GM12878 (cell line): Measurements from ENCODE around the gene FOXP1. TPM values are rescaled to one million over a fixed set of nuclear protein-coding genes. Genes with fewer than 3 reads are reported as not detected.

Source experiments
- ATAC-seq: fragments of 200-7000 bp; cut with Tn5 transposase; 3 replicates; pipeline ENCODE4 v1.9.1; 2020; ENCODE audit warnings: mild to moderate bottlenecking, moderate library complexity
- BruUV-seq: library from RNA; stranded (reverse); fragments of 400-500 nt; replicated peaks from 2 replicates; lab custom pipeline; 2021; lab: Mats Ljungman, UMichigan
- CTCF ChIA-PET: fragments of 300-600 bp; sonication (Branson Sonifier 250); formaldehyde crosslinking; extraction: SDS; loops from one replicate; lab custom pipeline; 2021; ENCODE audit warnings: inconsistent platforms; lab: Yijun Ruan, JAX
- POLR2A ChIA-PET: fragments of 350-600 bp; formaldehyde crosslinking; extraction: SDS; loops from one replicate; lab custom pipeline; 2021; ENCODE audit warnings: inconsistent platforms; lab: Charles Lee
- RAD21 ChIA-PET: fragments of 300-600 bp; sonication (Branson Sonifier 250); formaldehyde crosslinking; loops from one replicate; lab custom pipeline; 2023; ENCODE audit warnings: antibody characterized with exemption; ENCODE audit not compliant: unreplicated experiment; lab: Charles Lee
- SMC1A ChIA-PET: fragments of 300-600 bp; sonication (Branson Sonifier 250); formaldehyde crosslinking; loops from one replicate; lab custom pipeline; 2023; ENCODE audit not compliant: unreplicated experiment, uncharacterized antibody; lab: Charles Lee
- DNase-seq: peaks from one replicate; pipeline ENCODE4 v3.0.0-alpha.2; 2011; ENCODE audit warnings: low read depth, low spot score
- FAIRE-seq: peaks from 3 replicates; lab custom pipeline; 2011; peaks lifted over from hg19 to GRCh38; lab: Jason Lieb, UNC
- H2AFZ ChIP-seq: 2 replicates; pipeline ENCODE4 v1.6.0; 2011; ENCODE audit warnings: low read depth, low read length, control low read depth; ENCODE audit not compliant: control insufficient read depth
- H3K27ac ChIP-seq: 2 replicates; pipeline ENCODE4 v1.5.1; 2011; ENCODE audit warnings: control low read depth; ENCODE audit not compliant: control insufficient read depth, insufficient read depth
- H3K27me3 ChIP-seq, 2 experiments: replicated peaks in 1 of 2; 2 replicates each; pipeline versions ENCODE4 v1.6.0 to v1.6.1; 2011; ENCODE audit warnings: low read length in 1 of 2; ENCODE audit not compliant: control insufficient read depth in 2 of 2, insufficient read depth in 2 of 2
- H3K36me3 ChIP-seq, 2 experiments: 2 replicates each; pipeline ENCODE4 v1.5.1; 2011; ENCODE audit warnings: low read length in 1 of 2; ENCODE audit not compliant: control insufficient read depth in 2 of 2, insufficient read depth in 2 of 2
- H3K4me1 ChIP-seq: 2 replicates; pipeline ENCODE4 v1.6.1; 2011; ENCODE audit warnings: mild to moderate bottlenecking, low read length, moderate library complexity, mixed read lengths; ENCODE audit not compliant: control insufficient read depth, insufficient read depth
- H3K4me2 ChIP-seq: 2 replicates; pipeline ENCODE4 v1.6.0; 2011; ENCODE audit warnings: control low read depth; ENCODE audit not compliant: control insufficient read depth, insufficient read depth
- H3K4me3 ChIP-seq: fragments of 200-600 bp; sonication (generic); 2 replicates; pipeline ENCODE4 v1.5.1; 2016
- H3K79me2 ChIP-seq: 2 replicates; pipeline ENCODE4 v1.6.0; 2011; ENCODE audit warnings: low read length; ENCODE audit not compliant: control insufficient read depth, insufficient read depth
- H3K9ac ChIP-seq: 2 replicates; pipeline ENCODE4 v1.8.0; 2011; ENCODE audit warnings: low read length, control low read depth, mixed read lengths; ENCODE audit not compliant: control insufficient read depth, insufficient read depth
- H3K9me3 ChIP-seq: replicated peaks from 3 replicates; pipeline ENCODE4 v1.5.1; 2011; ENCODE audit warnings: mild to moderate bottlenecking, low read length; ENCODE audit not compliant: control insufficient read depth, insufficient read depth
- H4K20me1 ChIP-seq: 2 replicates; pipeline ENCODE4 v1.6.0; 2011; ENCODE audit not compliant: control insufficient read depth, insufficient read depth
- E4F1 ChIP-seq: fragments of 450-650 bp; IDR thresholded peaks from 2 replicates; pipeline ENCODE4 v1.6.1; 2018; ENCODE audit warnings: borderline replicate concordance, mild to moderate bottlenecking; ENCODE audit not compliant: partially characterized antibody
- ESRRA ChIP-seq: IDR thresholded peaks from 2 replicates; pipeline ENCODE4 v1.6.1; 2012; ENCODE audit warnings: mild to moderate bottlenecking, low read length, improper control_type of control experiment
- EZH2 ChIP-seq: IDR thresholded peaks from 2 replicates; pipeline ENCODE4 v1.6.1; 2012; ENCODE audit warnings: low read depth, mild to moderate bottlenecking, control low read depth, inconsistent platforms, low read length, borderline replicate concordance; ENCODE audit not compliant: control insufficient read depth
- NFIC ChIP-seq: IDR thresholded peaks from 2 replicates; pipeline ENCODE4 v1.6.1; 2012; ENCODE audit warnings: low read depth, mild to moderate bottlenecking, inconsistent platforms, low read length, moderate library complexity
- NR2F1 ChIP-seq: fragments of 450-650 bp; conservative IDR thresholded peaks from 2 replicates; pipeline ENCODE4 v1.6.1; 2017; ENCODE audit warnings: mild to moderate bottlenecking
- NRF1 ChIP-seq: conservative IDR thresholded peaks from 2 replicates; pipeline ENCODE4 v1.6.1; 2011; ENCODE audit warnings: mild to moderate bottlenecking, low read depth, low read length, improper control_type of control experiment
- PBX3 ChIP-seq: IDR thresholded peaks from 2 replicates; pipeline ENCODE4 v1.6.1; 2011; ENCODE audit warnings: mild to moderate bottlenecking, low read depth, low read length, moderate library complexity; ENCODE audit not compliant: insufficient replicate concordance
- REST ChIP-seq: IDR thresholded peaks from 2 replicates; pipeline ENCODE4 v1.6.1; 2012; ENCODE audit warnings: mild to moderate bottlenecking, low read depth, low read length
- RFX5 ChIP-seq: IDR thresholded peaks from 2 replicates; pipeline ENCODE4 v1.6.1; 2011; ENCODE audit warnings: low read depth, low read length, improper control_type of control experiment
- SP1 ChIP-seq: IDR thresholded peaks from one replicate; pipeline ENCODE4 v1.6.1; 2011; ENCODE audit warnings: low read depth, low read length
- WRNIP1 ChIP-seq: IDR thresholded peaks from 2 replicates; pipeline ENCODE4 v1.6.1; 2011; ENCODE audit warnings: low read depth, low read length, improper control_type of control experiment, borderline replicate concordance
- WGBS: methylation state at CpG from one replicate; pipeline ENCODE4 v1.1.6; 2016; ENCODE audit warnings: low lambda C conversion rate; ENCODE audit not compliant: insufficient replicate concordance, insufficient coverage; ENCODE audit errors: missing lambda C conversion rate; 5-methylcytosine and 5-hydroxymethylcytosine counted together
- in situ Hi-C: fragments of 300-500 bp; cut with MboI; formaldehyde crosslinking; loops from 9 replicates; pipeline ENCODE4 v1.14.3; 2018; ENCODE audit warnings: mixed read lengths
- intact Hi-C: fragments of 100-400 bp; cut with micrococcal nuclease; formaldehyde crosslinking; loops from one replicate; pipeline ENCODE4 v1.14.2; 2022; ENCODE audit not compliant: unreplicated experiment
- polyA plus RNA-seq, 11 experiments: library from polyadenylated mRNA; depleted of rRNA in 4 of 11; unstranded in 6 of 11; stranded (reverse) in 5 of 11; fragments of >200 nt; fragmentation: Nextera tagmentation in 4 of 11; fragmentation: Illumina TruSeq in 1 of 11; extraction: Ambion mirVana in 4 of 11; extraction: Trizol in 1 of 11; gene quantifications; 1 replicate in 1 of 11; 2 replicates in 10 of 11; pipeline versions ENCODE4 v1.2.1 to v1.2.3, GENCODE V29; 2011 to 2016; ENCODE audit warnings: inconsistent platforms in 2 of 11, missing spikeins in 2 of 11, low read depth in 1 of 11
- total RNA-seq, 4 experiments: library from RNA; depleted of rRNA in 3 of 4; stranded (reverse); fragments of >200 nt in 3 of 4; fragmentation: Illumina TruSeq in 1 of 4; extraction: Trizol in 1 of 4; gene quantifications; 2 replicates each; pipeline versions ENCODE4 v1.2.1 to v1.2.3, GENCODE V29; 2013 to 2021

The FOXP1 gene
- total and polyA plus RNA-seq, 10 of the 15 experiments (the other 5 are each of a cell fraction or from before 2014, with no cell fraction given): 0.05 to 1.6 (median 0.20) TPM; not detected in 1

GRCh38 chr3:71500696-71501095 is 82.8 kb downstream of the FOXP1 start (continued):
- TF ChIP-seq EZH2 (no peak), WRNIP1 (no peak), NR2F1 (no peak), RFX5 (no peak), NRF1 (no peak)

- intact Hi-C loops (no loop called here), in situ Hi-C loops (no loop called here)
- RAD21 ChIA-PET: no interaction called here
- H3K4me2 ChIP-seq: no peak overlapping the region
- no peaks in the 10 kb centered on the region for H3K9me3 ChIP-seq
- H3K79me2 ChIP-seq: no peaks in the 10 kb centered on the region
- H3K36me3 ChIP-seq: no peaks in the 10 kb centered on the region
- SMC1A ChIA-PET: no interaction called here
- H2AFZ ChIP-seq: no peak overlapping the region
- no TSS peak for BruUV-seq
- DNase-seq: no peak
- WGBS: 65% methylated on average over 6 of the region's 6 CpGs
- ATAC-seq: no peak
- no peak overlapping the region for H3K27ac ChIP-seq
- no peaks in the 10 kb centered on the region; a peak in 2 of 4 replicates for H3K27me3 ChIP-seq
- H3K4me1 ChIP-seq: no peaks in the 10 kb centered on the region
- CTCF ChIA-PET: no interaction called here
- H4K20me1 ChIP-seq: no peaks in the 10 kb centered on the region
- FAIRE-seq: no peak
- H3K9ac ChIP-seq: no peak overlapping the region
- POLR2A ChIA-PET: no interaction called here
- no peak overlapping the region for H3K4me3 ChIP-seq
- TF ChIP-seq ESRRA (no peak), NFIC (no peak), E4F1 (no peak), REST (no peak), SP1 (no peak), PBX3 (no peak)
Observed at GRCh38 chr3:71499227-71499876, 84.2 kb downstream of the FOXP1 start.
